ENCODE data around the gene MTIF2. TPM values are rescaled to one million over a fixed set of nuclear protein-coding genes. Genes with fewer than 3 reads are reported as not detected.

The MTIF2 gene
- total and polyA plus RNA-seq, 9 of the 15 experiments (the other 6 are each of a cell fraction or from before 2014, with no cell fraction given), result 58.7 to 143 (median 105) TPM

GRCh38 chr2:55268907-55269644 lies at the start of gene MTIF2 (continued):
- peak; percentile 68 to 95; a peak in 3 of 4 replicates for TF ChIP-seq TEAD1 (CRISPR knock-in tag; IDR thresholded peaks at IDR 0.05)
- TF ChIP-seq THAP12 (CRISPR knock-in tag; IDR thresholded peaks at IDR 0.05), result peak; percentile 68
- peak; percentile 97 for TF ChIP-seq EP400 (IDR thresholded peaks at IDR 0.05)
- TF ChIP-seq HMG20A (CRISPR knock-in tag; conservative IDR thresholded peaks at IDR 0.05), result no peak
- TF ChIP-seq AFF1 (IDR thresholded peaks at IDR 0.05; ENCODE audit: low read depth in 1 of 2, partially characterized antibody in 2 of 2), result peak; percentile 39 to 74
- TF ChIP-seq HMGXB4 (CRISPR knock-in tag; IDR thresholded peaks at IDR 0.05), result no peak; the same call in 1 of the 2 replicates
- TF ChIP-seq KAT7 (CRISPR knock-in tag; IDR thresholded peaks at IDR 0.05; ENCODE audit: borderline replicate concordance), result peak; percentile 98
- peak; percentile 77 for TF ChIP-seq NR2C2 (CRISPR knock-in tag; IDR thresholded peaks at IDR 0.05)
- TF ChIP-seq NR2C2 (tag; IDR thresholded peaks at IDR 0.05), result peak; percentile 97
- peak; percentile 94 for TF ChIP-seq SUPT5H (IDR thresholded peaks at IDR 0.05)
- peak; percentile 85; the same call in 1 of the 2 replicates for TF ChIP-seq ZNF24 (IDR thresholded peaks at IDR 0.05)
- TF ChIP-seq STAT5B (CRISPR knock-in tag; IDR thresholded peaks at IDR 0.05), result 0 out of 2 replicates have a peak, but pooled peaks have one; percentile 39
- TF ChIP-seq PHF20 (IDR thresholded peaks at IDR 0.05; ENCODE audit: partially characterized antibody), result peak; percentile 99
- TF ChIP-seq MYBL2 (IDR thresholded peaks at IDR 0.05; ENCODE audit: low read depth), result peak; percentile 50; the same call in 1 of the 2 replicates
- no peak for TF ChIP-seq MYBL2 (CRISPR knock-in tag; IDR thresholded peaks at IDR 0.05; ENCODE audit: borderline replicate concordance)
- no peak for TF ChIP-seq ZNF431 (CRISPR knock-in tag; IDR thresholded peaks at IDR 0.05)
- TF ChIP-seq ZC3H8 (IDR thresholded peaks at IDR 0.05), result no peak
- peak; percentile 51; the same call in 1 of the 2 replicates for TF ChIP-seq ARID1B (IDR thresholded peaks at IDR 0.05)
- 0 out of 2 replicates have a peak, but pooled peaks have one; percentile 60 for TF ChIP-seq E2F4 (CRISPR knock-in tag; IDR thresholded peaks at IDR 0.05; ENCODE audit: low read depth)
